Activated naive CD4-positive, alpha-beta T cell (primary cell): ENCODE results near the gene AKAP1.

Experiments used
- DNase-seq, 4 experiments: peaks; one replicate each; lab custom pipeline; 2025; lab: John Stamatoyannopoulos, UW

The AKAP1 gene

DNA sequence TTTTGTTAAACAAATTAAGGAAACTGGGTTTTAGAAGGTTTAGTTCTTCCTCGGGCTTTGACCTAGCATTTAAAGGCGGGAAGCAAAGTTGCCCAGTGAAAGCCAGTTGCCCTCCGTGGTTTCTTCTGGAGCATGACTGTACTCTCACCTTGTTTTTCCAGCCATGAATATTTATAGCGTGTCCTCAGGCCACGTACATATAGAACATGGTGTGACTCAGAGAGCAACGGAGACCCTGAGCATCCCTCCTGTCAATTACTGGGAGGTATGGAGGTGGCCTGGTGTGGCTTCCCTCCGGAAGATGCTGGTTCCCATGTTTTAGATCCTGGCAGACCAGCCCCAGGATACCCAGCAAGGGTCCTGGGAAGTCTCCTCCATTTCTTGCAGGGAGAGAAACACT, 48.4 kb downstream of the AKAP1 start:
- DNase-seq, result no peak

DNA sequence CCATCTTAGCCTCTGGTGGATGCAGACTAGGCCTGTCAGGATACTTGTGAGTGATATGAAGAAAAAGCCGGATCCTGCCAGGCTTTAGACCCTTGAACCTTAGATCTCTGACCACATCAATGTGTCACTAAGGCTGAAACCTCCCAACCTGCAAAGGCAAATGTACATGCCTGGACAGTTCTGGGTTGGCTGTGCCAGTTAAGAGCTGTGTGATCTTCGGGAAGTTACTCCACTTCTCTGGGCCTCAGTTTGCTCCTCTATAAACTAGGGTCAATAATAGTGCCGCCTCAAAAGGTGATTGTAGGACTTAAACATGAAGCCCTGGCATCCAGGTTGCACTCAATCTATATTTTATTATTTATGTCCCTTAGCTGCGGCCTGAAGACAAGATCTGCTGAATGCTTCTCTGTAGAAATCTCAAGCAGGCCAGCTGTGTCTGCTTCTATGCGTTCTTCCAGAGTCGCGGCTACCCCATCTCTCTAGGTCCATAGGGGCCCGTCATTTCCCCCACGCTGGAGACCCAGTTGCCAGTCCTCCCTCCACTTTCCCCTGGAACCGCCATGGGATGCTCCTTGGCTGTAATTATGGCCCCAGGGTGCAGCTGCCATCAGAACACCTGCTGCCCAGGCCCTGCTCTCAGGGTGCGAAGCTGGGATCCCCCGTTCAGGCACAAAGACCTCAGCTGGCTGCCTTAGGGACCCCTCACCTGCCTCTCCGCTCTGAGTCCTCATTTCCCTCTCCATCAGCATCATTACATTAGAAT, 50.2 kb downstream of the AKAP1 start:
- no peak for DNase-seq

DNA sequence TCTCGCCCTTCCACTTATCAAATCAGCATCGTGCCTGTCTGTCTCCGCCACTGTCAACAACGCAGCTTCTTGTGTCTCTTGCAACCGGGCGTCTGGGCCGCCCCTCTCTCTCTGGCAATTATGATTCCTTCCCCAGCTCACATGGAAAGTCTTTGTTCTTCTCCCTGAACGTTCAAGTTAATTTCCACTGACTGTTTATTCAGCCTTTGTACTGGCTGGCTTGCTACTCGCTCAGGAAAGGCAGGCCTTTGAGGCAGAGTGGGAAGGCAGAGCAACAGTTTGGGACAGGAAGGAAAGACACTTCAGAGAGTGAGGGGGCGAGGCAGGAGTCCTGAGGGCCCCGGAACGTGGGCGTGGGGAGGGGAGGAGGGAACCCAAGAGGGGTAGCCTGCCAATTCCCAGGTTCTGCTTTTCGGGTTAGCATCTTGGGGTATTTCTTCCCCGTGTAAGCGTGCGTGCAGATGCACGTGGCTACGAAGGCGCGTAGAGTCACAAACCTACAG, 50.8 kb downstream of the AKAP1 start:
- DNase-seq, result no peak

DNA sequence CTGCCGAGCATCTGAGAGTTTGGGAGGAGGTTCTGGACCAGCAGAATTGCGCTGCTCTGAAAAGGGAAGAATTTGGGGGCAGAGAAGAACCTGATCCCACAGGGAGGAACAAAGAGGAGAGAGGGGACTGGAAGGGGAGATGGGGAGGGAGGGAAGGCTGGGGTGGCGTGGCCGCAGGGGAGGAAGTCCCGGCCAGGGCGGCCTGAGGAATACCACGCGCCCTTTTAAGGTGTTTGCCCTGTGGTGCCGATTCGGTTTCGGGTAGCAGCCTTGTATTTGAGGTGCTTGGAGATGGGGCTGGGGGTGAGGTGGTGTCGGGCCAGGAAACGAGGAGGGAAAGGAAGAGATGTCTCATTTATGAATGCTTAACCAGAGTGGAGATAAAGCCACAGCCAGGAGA, 51.3 kb downstream of the AKAP1 start:
- DNase-seq, result no peak

DNA sequence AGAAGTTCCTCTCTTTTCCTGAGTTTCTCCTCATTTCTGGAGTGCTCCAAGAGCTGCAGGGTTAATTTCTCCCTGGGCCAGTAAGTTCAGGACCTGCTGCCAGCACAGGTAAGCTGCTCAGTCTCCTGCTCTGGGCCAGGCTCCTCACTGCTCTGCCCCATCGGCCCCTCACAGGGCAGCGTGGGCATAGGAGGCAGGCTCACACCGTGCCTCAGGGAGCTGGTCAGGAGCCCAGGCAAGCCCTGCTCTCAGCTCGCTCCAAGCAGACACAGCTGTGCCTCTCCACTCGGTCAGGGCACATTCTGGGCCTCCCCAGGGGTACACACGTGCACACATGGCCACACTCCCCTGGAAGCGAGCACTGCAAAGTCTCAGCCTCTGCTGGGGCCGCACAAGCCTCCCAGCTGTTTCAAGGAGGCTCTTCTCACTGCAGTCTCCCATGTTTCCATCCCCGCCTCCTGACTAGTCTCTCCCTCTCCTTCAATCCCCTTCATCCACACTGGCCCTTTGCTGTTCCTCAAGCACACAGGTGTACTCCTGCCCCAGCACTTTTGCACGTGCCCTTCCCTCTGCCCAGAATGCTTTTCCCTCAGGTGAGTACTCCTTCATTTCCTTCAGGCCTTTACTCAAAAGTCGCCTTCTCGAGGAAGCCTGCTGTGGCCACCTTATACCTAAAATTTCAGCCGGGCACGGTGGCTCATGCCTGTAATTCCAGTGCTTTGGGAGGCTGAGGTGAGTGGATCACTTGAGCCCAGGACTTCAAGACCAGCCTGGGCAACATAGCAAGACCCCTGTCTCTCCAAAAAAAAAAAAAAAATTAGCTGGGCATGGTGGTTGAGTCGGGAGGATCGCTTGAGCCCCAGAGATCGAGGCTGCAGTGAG, 53.2 kb downstream of the AKAP1 start:
- no peak for DNase-seq

DNA sequence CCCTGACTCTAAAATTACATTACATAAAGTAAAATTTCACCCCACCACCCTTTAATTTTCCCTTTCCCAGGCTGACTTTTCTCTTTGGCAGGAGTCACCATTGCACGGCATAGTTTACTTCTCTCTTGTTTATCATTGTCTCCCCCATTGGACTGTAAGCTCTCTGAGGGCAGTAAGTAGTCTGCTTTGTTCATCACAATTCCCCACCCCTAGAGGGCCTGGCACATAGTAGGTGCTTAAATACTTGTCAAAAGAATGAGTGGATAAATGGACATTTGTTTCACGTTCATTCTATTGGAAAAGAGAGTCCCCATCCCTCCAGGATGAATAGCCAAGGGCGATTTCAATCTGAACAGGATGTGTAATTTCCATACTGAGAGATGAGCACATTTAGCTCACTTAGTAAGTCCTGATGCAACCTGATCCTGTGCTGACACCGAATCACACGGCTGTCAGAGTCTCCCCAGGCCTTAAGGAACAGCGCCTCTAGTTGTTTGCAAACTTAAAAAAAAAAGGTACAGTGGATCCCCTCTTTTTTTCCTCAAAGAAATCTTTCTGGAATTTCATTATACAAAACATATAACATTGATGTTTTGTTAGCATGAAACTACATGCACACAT, 54.0 kb downstream of the AKAP1 start:
- no peak for DNase-seq

DNA sequence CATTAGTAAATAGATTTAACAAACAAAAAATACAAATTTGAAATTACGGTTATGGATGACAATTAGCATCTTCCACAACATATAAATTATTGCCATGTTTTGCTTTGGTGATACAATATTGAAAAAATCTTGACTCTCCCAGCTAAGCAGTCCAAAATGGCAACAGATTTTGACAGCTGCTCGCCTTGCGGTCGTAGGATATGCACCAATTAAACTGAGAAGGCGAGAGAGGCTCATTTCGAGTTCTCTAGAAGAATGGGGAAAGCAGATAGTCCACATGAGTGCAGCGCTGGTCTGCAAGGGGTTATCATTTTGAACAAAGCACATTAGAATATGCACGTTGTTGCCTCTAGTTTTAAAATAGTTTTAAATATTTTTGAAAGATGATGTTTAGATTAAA, 55.3 kb downstream of the AKAP1 start:
- DNase-seq, result no peak

DNA sequence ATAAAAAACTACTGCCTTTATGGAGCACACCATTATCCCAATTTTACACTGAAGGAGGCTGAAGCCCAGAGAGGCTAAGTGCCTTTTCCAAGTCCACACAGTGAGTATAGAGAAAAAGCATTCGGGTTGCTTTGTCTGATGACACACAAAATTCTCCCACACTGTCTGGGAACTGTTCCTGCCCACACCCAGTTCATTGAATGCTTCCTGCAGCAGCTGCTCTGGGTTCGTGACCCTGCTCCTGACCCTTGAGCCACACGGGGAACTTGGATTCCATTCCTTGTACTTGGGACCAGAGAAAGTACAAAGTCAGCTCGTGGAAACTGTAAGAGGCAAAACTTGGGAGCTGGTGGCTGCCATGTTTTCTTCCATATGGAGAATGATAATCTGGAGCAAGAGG, 57.9 kb downstream of the AKAP1 start:
- DNase-seq, result no peak

DNA sequence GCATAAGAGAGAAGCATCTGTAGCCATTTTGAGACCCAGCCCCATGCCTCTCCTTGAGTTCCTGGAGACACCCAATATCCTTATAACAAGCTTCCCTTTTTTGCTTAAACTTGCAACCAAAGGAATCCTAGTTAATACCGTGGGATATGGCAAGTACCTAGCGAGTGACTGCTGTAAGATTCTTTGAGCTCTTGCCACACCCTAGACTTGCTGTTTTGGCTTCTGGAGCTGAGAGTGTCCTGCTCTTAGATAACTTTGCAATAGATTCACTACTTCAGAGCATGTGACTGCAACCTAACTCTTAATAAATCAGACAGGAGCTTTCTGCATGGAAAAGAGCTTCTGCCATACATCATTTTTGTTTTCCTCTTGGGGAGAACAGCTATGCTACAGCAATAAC, 58.3 kb downstream of the AKAP1 start:
- DNase-seq, result no peak

DNA sequence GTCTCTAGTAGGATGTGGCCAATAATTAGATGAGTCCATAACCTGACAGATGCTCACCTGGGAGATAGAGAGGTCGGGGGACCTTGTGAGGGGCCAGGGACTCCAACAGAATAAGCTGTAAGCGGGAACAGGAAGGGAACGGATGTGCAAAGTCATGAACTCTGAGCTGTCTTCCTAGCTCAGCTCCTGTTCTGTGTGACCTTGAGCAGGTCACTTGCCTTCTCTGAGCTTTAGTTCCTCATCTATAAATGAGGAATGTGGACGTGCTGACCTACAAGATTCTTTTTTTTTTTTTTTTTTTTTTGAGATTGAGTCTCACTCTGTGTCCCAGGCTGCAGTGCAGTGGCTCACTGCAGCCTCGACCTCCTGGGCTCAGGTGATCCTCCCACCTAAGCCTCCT, 58.9 kb downstream of the AKAP1 start:
- DNase-seq, result no peak

DNA sequence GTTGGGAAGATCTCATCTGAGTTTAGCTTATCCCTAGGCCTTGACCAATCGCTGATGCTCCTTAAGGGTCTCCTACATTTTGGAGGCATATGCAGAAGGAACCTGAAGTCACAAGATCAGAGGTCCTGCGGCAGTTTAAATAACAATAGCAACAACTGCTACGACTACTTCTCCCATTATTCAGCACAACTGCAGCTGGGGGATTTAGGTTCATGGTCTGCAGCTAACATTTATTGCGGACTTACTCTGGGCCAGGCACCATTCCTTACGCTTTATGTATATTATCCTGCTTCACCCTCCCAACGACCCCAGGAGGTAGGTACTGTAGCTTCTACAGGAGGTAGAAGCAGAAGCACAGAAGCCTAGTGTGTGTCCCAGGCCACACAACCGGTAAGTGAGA, 59.5 kb downstream of the AKAP1 start:
- DNase-seq, result no peak

DNA sequence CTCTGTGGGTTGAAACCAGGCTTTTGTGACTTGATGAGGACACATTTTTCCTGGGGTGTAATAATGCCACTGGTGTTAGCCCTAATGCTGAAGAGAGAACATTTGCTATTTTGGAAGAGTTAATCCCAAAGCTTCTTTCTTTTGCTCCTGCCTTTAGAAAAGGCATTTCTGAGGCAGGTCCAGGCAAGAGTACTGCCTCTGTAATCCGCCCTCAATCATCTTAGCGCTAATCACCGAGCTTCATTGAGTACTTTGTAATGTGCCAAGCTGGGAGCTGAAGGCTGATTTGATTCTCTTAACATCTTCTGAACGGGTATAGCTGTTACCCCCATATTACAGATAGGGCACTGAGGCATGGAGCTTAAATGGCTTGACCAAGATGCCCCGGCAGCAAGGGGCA, 60.3 kb downstream of the AKAP1 start:
- no peak for DNase-seq

DNA sequence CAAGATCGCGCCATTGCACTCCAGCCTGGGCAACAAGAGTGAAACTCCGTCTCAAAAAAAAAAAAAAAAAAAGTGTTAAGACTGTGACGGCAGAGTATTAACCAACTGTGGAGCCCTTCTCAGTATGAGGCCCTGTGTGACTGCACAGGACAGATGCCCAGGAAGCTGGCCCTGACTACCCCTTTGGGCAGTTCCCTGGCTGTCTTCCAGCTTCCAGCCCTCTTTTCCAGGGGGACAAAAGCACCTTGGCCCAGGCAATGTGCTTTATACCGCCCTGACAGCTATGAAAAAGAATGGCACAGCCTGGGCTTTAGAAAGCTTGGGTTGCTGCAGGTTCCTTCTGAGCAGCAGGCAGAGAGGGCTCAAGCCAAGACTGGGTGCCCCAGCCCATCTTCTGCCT, 61.2 kb downstream of the AKAP1 start:
- DNase-seq, result no peak

DNA sequence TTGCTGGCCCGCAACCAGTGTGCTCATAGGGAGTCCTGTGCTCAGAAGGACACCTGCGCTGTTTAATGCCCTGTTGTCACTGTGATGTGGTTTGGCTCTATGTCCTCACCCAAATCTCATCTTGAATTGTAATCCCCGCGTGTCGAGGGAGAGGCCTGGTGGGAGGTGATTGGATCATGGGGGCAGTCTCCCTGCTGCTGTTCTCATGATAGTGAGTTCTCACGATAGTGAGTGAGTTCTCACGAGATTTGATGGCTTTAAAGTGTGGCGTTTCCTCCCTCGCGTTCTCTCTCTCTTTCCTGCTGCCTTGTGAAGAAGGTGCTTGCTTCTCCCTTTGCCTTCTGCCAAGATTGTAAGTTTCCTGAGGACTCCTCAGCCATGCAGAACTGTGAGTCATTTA, 66.8 kb downstream of the AKAP1 start:
- no peak for DNase-seq

DNA sequence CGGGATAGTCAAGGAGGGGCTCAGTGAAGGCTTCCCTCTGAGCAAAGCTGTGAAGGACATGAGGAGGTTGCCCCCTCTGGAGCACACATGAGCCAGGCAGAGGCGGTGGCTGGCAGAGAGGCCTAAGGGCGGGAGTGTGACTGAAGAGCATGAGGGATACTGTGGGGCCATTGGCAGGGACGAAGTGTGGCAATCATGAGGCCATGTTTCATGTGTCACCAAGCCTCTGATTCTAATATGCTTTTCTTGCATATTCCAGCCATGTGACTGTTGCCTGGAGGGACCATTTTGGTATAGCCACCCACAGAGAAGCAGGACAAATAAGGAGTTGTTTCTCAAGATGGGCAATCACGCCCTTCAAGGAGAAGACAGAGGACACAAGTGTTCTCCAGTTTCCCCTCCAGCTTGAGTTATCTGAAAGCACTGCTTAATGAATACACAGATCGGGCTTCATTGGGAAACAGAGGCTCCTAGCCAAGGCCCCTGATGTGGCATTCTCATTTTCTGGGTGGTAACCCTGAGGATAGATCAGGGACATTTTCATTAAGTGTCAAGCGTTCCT, 68.0 kb downstream of the AKAP1 start:
- no peak for DNase-seq

DNA sequence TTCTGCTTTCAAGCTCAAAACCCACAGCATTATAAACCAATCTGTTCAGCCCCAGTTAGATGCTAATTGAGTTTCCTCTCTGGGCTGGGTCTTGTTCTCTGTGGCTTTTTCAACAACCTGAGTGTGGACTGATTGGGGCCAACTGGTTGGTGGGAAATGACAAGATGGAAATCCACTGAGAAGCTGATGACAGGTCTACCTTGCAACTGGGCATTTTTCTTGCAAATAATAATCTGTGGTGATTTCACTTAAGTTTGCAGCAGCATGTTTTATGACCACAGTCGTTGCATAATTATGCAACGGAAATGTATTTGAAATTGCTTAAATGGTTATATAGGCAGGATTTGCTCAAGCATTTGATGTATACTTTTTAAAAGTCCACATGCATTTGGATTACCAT, 69.9 kb downstream of the AKAP1 start:
- DNase-seq, result no peak

DNA sequence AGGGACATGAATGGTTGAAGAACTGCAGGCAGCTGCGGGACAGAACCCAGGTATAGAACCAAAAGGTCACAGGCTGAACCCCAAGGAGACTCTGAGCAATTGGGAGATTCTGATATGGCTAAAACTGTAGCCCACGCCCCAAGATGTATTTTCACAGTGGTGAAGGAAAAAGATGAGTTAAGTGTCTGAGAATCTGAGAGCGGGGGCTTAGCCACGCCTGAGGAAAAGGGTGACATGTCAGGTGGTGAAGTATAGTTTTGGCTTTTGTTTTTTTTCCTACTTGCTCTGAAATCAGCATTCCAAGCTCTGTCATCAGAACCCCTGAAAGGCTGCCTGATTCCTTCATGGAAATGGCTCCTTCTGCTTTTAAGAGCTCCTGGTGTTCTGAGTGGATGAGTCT, 73.3 kb downstream of the AKAP1 start:
- DNase-seq, result no peak

DNA sequence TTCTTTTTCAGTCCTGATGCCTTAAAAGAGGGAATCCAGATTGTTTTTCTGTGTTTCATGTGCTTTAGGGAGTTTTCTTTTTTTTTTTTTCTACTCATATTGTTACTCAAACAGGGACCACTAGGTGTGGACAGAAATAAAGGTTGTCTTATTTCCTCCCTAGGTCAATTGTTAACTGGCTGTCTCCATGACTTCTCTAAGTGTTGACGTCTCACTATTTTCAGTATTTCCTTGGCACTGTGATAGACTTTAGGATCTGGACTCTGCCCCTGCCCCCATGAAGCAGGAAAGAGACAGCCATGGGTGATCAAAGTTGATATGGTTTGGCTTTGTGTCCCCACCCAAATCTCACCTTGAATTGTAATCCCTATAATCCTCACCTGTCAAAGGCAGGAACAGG, 73.7 kb downstream of the AKAP1 start:
- DNase-seq, result no peak

DNA sequence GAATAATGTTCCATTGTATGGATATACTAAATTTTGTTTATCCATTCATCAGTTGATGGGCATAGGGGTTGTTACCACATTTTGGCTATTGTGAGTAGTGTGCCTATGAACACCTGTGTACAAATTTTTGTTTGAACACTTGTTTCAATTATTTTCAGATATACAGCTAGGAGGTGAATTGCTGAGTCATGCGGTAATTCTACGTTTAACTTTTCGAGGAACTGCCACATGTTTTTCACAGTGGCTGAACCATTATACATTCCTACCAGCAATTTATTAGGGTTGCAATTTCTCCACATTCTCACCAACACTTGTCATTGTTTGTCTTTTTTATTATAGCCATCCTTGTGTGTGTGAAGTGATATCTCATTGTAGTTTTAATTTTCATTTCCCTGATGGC, 75.6 kb downstream of the AKAP1 start:
- no peak for DNase-seq

DNA sequence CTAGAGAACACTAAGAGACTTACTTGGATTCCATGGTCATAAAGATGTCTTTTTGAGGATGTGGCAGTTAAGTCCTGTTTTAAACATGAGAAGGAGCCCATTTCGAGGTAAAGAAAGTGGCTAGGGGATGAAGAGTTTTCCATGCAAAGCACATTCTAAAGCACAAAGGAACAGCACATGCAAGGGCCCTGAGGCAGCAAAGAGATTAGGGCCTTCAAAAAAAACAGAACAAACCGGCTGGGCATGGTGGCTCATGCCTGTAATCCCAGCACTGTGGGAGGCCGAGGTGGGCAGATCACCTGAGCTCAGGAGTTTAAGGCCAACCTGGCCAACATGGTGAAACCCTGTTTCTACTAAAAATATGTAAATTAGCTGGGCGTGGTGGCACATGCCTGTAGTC, 79.8 kb downstream of the AKAP1 start:
- no peak for DNase-seq

DNA sequence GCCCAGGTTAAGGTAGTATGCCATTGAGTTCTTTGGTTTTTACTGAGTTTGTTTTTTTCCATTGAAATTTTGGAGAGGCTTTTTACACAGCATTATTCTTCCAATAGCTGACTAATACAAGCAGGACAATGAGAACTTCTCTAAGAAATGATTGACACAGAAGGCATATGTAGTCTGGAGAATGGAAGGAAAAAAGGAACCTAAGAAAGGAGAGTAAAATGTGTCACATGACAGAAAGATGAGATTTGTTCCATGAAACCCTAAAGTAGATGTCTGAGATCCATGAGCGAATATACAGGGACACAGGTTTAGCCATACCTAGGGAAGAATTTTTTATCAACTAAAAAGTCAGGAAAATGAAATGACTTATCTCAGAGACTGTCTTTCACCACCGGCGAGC, 80.7 kb downstream of the AKAP1 start:
- DNase-seq, result no peak

DNA sequence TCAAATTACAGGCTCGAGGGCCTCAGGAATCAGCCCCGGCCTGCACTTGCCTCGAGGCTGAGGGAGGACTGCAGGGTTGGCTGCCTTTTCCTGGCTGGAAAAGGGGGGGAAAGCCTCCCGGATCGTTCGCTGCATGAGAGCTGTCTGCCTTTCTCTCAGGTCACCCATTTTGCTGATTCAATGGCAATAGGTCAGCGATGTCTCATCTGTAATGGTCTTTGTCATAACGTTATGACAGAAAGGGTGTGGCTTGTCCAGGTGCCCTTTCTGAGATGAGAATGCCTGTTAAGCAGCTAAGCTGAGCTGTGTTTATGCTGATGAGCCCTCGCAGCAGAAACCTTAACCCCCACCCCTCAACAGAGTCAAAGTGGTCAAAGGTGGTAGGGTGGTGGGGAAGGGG, 81.8 kb downstream of the AKAP1 start:
- DNase-seq, result no peak

DNA sequence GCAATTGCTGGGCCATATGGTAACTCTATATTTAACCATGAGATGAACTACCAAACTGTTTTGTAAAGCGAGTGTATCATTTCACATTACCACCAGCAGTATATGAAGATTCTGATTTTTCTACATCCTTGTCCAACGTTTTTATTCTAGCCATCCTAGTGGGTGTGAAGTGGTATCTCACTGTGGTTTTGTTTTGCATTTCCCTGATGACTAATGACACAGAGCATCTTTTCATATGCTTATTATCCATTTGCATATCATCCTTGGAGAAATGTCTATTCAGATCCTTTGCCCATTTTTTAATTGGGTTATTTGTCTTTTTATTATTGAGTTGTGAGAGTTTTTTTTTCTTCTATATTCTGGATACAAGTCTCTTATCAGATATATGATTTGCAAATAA, 83.6 kb downstream of the AKAP1 start:
- DNase-seq, result no peak
